Measurements from ENCODE around the gene ERCC1. TPM values are rescaled to one million over a fixed set of nuclear protein-coding genes. Genes with fewer than 3 reads are reported as not detected.

The ERCC1 gene
- total RNA-seq, 1 donor from 2014 or later, result 77.9 TPM

GRCh38 chr19:45357445-45357783 lies 66.3 kb downstream of the ERCC1 start:
- no peak overlapping the region for H3K27ac Mint-ChIP-seq (ENCODE audit: unreplicated experiment)
- no peaks in the 10 kb centered on the region for H3K9me3 Mint-ChIP-seq (ENCODE audit: low read depth)
- no peaks in the 10 kb centered on the region for H3K27me3 Mint-ChIP-seq (ENCODE audit: low read depth)
- H3K4me3 Mint-ChIP-seq (ENCODE audit: unreplicated experiment), result no peak overlapping the region
- DNase-seq (ENCODE audit: low spot score), result no peak
- H3K36me3 Mint-ChIP-seq (ENCODE audit: low read depth), result peaks cover 22% of the 10 kb centered on the region
- H3K4me1 Mint-ChIP-seq (ENCODE audit: low read depth), result no peaks in the 10 kb centered on the region
- no peak for TF ChIP-seq CTCF (IDR thresholded peaks at IDR 0.05)

Small RNA genes within 50 kb of the gene (microRNA-seq; reads per million reads assigned to microRNA genes)
- gene MIR6088 (ENCODE audit: borderline number of aligned reads), result not detected

Other genes starting within 250 kb of the ERCC1 start
- 12.7 to 15.9 TPM (median 13.7 TPM) in 3 replicates for gene TRAPPC6A, start 245.7 kb downstream of the ERCC1 start, total RNA-seq
- 15.1 to 21.0 TPM (median 17.6 TPM) in 3 replicates for gene BLOC1S3, start 245.1 kb downstream of the ERCC1 start, total RNA-seq
- 0.37 to 1.3 TPM (median 0.51 TPM) in 3 replicates for gene EXOC3L2, start 178.5 kb downstream of the ERCC1 start, total RNA-seq
- gene MARK4, start 172.6 kb downstream of the ERCC1 start, total RNA-seq, result 36.5 to 54.7 TPM (median 46.3 TPM) in 3 replicates
- not detected in 3 replicates for gene CKM, start 101.0 kb downstream of the ERCC1 start, total RNA-seq
- 0.22 TPM in 1 of 3 replicates, not detected in the others for gene KLC3, start 83.2 kb downstream of the ERCC1 start, total RNA-seq
- 29.6 to 38.0 TPM (median 32.5 TPM) in 3 replicates for gene ERCC2, start 53.3 kb downstream of the ERCC1 start, total RNA-seq
- 67.2 to 111 TPM (median 110 TPM) in 3 replicates for gene PPP1R13L, start 18.8 kb downstream of the ERCC1 start, total RNA-seq
- gene POLR1G, start 17.3 kb downstream of the ERCC1 start, total RNA-seq, result 7.3 to 10.4 TPM (median 9.6 TPM) in 3 replicates
- 25.5 to 50.9 TPM (median 43.8 TPM) in 3 replicates for gene FOSB, start 44.1 kb upstream of the ERCC1 start, total RNA-seq
- 11.5 to 16.0 TPM (median 13.7 TPM) in 3 replicates for gene RTN2, start 73.1 kb upstream of the ERCC1 start, total RNA-seq
- gene PPM1N, start 74.5 kb upstream of the ERCC1 start, total RNA-seq, result 0.52 to 0.63 TPM in 2 of 3 replicates, not detected in the other
- gene VASP, start 83.6 kb upstream of the ERCC1 start, total RNA-seq, result 65.6 to 145 TPM (median 142 TPM) in 3 replicates
- 14.8 to 19.8 TPM (median 14.8 TPM) in 3 replicates for gene OPA3, start 160.9 kb upstream of the ERCC1 start, total RNA-seq
- gene GPR4, start 178.3 kb upstream of the ERCC1 start, total RNA-seq, result not detected in 3 replicates
- gene EML2, start 215.5 kb upstream of the ERCC1 start, total RNA-seq, result 20.5 to 28.3 TPM (median 22.4 TPM) in 3 replicates
- gene GIPR, start 244.3 kb upstream of the ERCC1 start, total RNA-seq, result 0.41 to 2.4 TPM (median 1.3 TPM) in 3 replicates

Data from chondrocyte (in vitro differentiated cells).